Stimulated activated CD8-positive, alpha-beta memory T cell treated with anti-CD3 and anti-CD28 coated beads, Interleukin-12 subunit alpha, Interleukin-12 subunit beta, amount 100 ng/mL, for 4 hours (primary cell): ENCODE data around the gene MMEL1.

Source experiments
- DNase-seq: peaks from one replicate; pipeline ENCODE4 v3.0.0-alpha.2; 2020; ENCODE audit warnings: low read depth

The MMEL1 gene

GRCh38 chr1:2642560-2643413, 10.0 kb upstream of the MMEL1 start:
- peak; percentile 93 for DNase-seq

- no peak for DNase-seq
Measured at GRCh38 chr1:2642131-2642559, 9.3 kb upstream of the MMEL1 start.

- no peak for DNase-seq
Measured at GRCh38 chr1:2641381-2642130, 8.7 kb upstream of the MMEL1 start.

- no peak for DNase-seq
Measured at GRCh38 chr1:2640626-2641025, 7.8 kb upstream of the MMEL1 start.

GRCh38 chr1:2639607-2640521, 7.0 kb upstream of the MMEL1 start:
- DNase-seq, result no peak

- no peak for DNase-seq
Measured at GRCh38 chr1:2639203-2639602, 6.4 kb upstream of the MMEL1 start.

GRCh38 chr1:2638466-2639115, 5.8 kb upstream of the MMEL1 start:
- DNase-seq, result no peak

GRCh38 chr1:2637442-2638145, 4.8 kb upstream of the MMEL1 start:
- no peak for DNase-seq

GRCh38 chr1:2636733-2637132, 3.9 kb upstream of the MMEL1 start:
- DNase-seq, result no peak

- no peak for DNase-seq
Measured at GRCh38 chr1:2635361-2636010, 2.7 kb upstream of the MMEL1 start.

GRCh38 chr1:2633936-2634491, 1.2 kb upstream of the MMEL1 start:
- no peak for DNase-seq

- no peak for DNase-seq
Measured at GRCh38 chr1:2633366-2633935, 635 bp upstream of the MMEL1 start.

- DNase-seq, result no peak
Measured at GRCh38 chr1:2632051-2632430, 775 bp downstream of the MMEL1 start.

- DNase-seq, result no peak
Measured at GRCh38 chr1:2631136-2632050, 1.4 kb downstream of the MMEL1 start.

GRCh38 chr1:2630498-2631135, 2.2 kb downstream of the MMEL1 start:
- no peak for DNase-seq

GRCh38 chr1:2629627-2630497, 3.0 kb downstream of the MMEL1 start:
- no peak for DNase-seq

- no peak for DNase-seq
Measured at GRCh38 chr1:2628933-2629626, 3.7 kb downstream of the MMEL1 start.
